K562 (cell line): ENCODE measurements around the gene ABCC11. TPM values are rescaled to one million over a fixed set of nuclear protein-coding genes. Genes with fewer than 3 reads are reported as not detected.

Experiments used
- ATAC-seq: fragments of 200-7000 bp; cut with Tn5 transposase; 3 replicates; pipeline ENCODE4 v1.9.1; 2020; ENCODE audit warnings: moderate library complexity
- BruUV-seq: library from RNA; stranded (reverse); fragments of 400-500 nt; replicated peaks from 2 replicates; lab custom pipeline; 2021; lab: Mats Ljungman, UMichigan
- CTCF ChIA-PET: fragments of 300-600 bp; formaldehyde crosslinking; extraction: SDS; loops from one replicate; lab custom pipeline; 2021; ENCODE audit warnings: low intra/inter-chr PET ratio; lab: Yijun Ruan, JAX
- POLR2A ChIA-PET: fragments of 300-600, 350-650 bp; sonication (Branson Sonifier 250); formaldehyde crosslinking; extraction: SDS; loops from one replicate; lab custom pipeline; 2021; ENCODE audit warnings: antibody characterized with exemption, inconsistent platforms; lab: Yijun Ruan, JAX
- DNase-seq, 4 experiments: peaks; one replicate each; pipeline versions ENCODE4 v3.0.0 to v3.0.0-alpha.2; 2011 to 2018; ENCODE audit warnings: low spot score in 3 of 4, mixed read lengths in 3 of 4; ENCODE audit errors: extremely low read depth in 1 of 4
- FAIRE-seq: peaks from 2 replicates; lab custom pipeline; 2011; peaks lifted over from hg19 to GRCh38; lab: Jason Lieb, UNC
- H2AFZ ChIP-seq: 2 replicates; pipeline ENCODE4 v1.6.0; 2011; ENCODE audit warnings: low read depth, low read length, control low read depth, inconsistent platforms
- H3K27ac ChIP-seq: fragments of 200-600 bp; 3 replicates; pipeline ENCODE4 v1.8.0; 2011; ENCODE audit warnings: low read depth, mild to moderate bottlenecking, control low read depth, inconsistent platforms, low read length, moderate library complexity, mixed read lengths; ENCODE audit errors: extremely low read depth
- H3K27me3 ChIP-seq, 2 experiments: fragments of 300-600 bp in 1 of 2; 2 replicates in 1 of 2; 3 replicates in 1 of 2; pipeline versions ENCODE4 v1.6.0 to v1.8.0; 2011; ENCODE audit warnings: inconsistent platforms in 2 of 2, low read length in 2 of 2, mild to moderate bottlenecking in 1 of 2, mixed read lengths in 1 of 2, moderate library complexity in 1 of 2; ENCODE audit not compliant: control insufficient read depth in 2 of 2, insufficient read depth in 2 of 2
- H3K36me3 ChIP-seq: fragments of 300-600 bp; 3 replicates; pipeline ENCODE4 v1.8.0; 2011; ENCODE audit warnings: mild to moderate bottlenecking, low read length, inconsistent platforms; ENCODE audit not compliant: control insufficient read depth, insufficient read depth
- H3K4me1 ChIP-seq, 2 experiments: fragments of 200-600 bp in 1 of 2; replicated peaks in 1 of 2; 2 replicates in 1 of 2; 3 replicates in 1 of 2; pipeline versions ENCODE4 v1.5.1 to v1.8.0; 2011; ENCODE audit warnings: inconsistent platforms in 2 of 2, low read length in 2 of 2, mild to moderate bottlenecking in 1 of 2, mixed read lengths in 1 of 2, moderate library complexity in 1 of 2; ENCODE audit not compliant: control insufficient read depth in 2 of 2, insufficient read depth in 2 of 2
- H3K4me2 ChIP-seq: 2 replicates; pipeline ENCODE4 v1.6.1; 2011; ENCODE audit warnings: low read length, control low read depth, inconsistent platforms, mixed read lengths; ENCODE audit not compliant: insufficient read depth
- H3K4me3 ChIP-seq: fragments of 200-600 bp; sonication (generic), shearing (Covaris generic); 2 replicates; pipeline ENCODE4 v1.5.1; 2016; ENCODE audit warnings: control low read depth, inconsistent platforms
- H3K79me2 ChIP-seq: fragments of 200-600 bp; 3 replicates; pipeline ENCODE4 v1.8.0; 2011; ENCODE audit warnings: low read length, inconsistent platforms; ENCODE audit not compliant: control insufficient read depth, insufficient read depth
- H3K9ac ChIP-seq, 2 experiments: 2 replicates each; pipeline versions ENCODE4 v1.6.0 to v1.6.1; 2011; ENCODE audit warnings: low read depth in 2 of 2, low read length in 2 of 2, control low read depth in 1 of 2, inconsistent platforms in 1 of 2, mild to moderate bottlenecking in 1 of 2, mixed read lengths in 1 of 2; ENCODE audit not compliant: insufficient read depth in 1 of 2
- H3K9me1 ChIP-seq: one replicate; pipeline ENCODE4 v1.6.0; 2011; ENCODE audit warnings: inconsistent platforms, mild to moderate bottlenecking, low read length, moderate library complexity; ENCODE audit not compliant: control insufficient read depth, insufficient read depth
- H3K9me3 ChIP-seq: replicated peaks from 2 replicates; pipeline ENCODE4 v1.5.1; 2011; ENCODE audit warnings: low read depth, low read length, inconsistent platforms; ENCODE audit not compliant: control insufficient read depth, insufficient read depth
- H4K20me1 ChIP-seq: replicated peaks from 2 replicates; pipeline ENCODE4 v1.6.1; 2011; ENCODE audit warnings: low read length, inconsistent platforms, mixed read lengths; ENCODE audit not compliant: control insufficient read depth, insufficient read depth
- CHD2 ChIP-seq: IDR thresholded peaks from 2 replicates; pipeline ENCODE4 v1.6.1; 2011; ENCODE audit warnings: low read depth, low read length
- CREBBP ChIP-seq: IDR thresholded peaks from one replicate; pipeline ENCODE4 v1.6.1; 2012; ENCODE audit warnings: low read depth, mild to moderate bottlenecking, control low read depth, inconsistent platforms, low read length
- ETS2 ChIP-seq: IDR thresholded peaks from 2 replicates; pipeline ENCODE4 v1.6.1; 2016; ENCODE audit warnings: borderline replicate concordance, missing genetic modification characterization, mild to moderate bottlenecking, moderate library complexity, missing compliant biosample characterization; ENCODE audit not compliant: poor library complexity, severe bottlenecking
- GTF3C2 ChIP-seq: IDR thresholded peaks from 3 replicates; pipeline ENCODE4 v1.6.1; 2011; ENCODE audit warnings: borderline replicate concordance, mild to moderate bottlenecking, moderate library complexity; ENCODE audit not compliant: insufficient read length; ENCODE audit errors: extremely low read depth
- SRSF9 ChIP-seq: fragments of 200-400 bp; formaldehyde crosslinking; IDR thresholded peaks from 2 replicates; pipeline ENCODE4 v1.6.1; 2017; ENCODE audit warnings: low read depth, low read length, borderline replicate concordance
- TEAD1 ChIP-seq, 2 experiments: fragments of 450-650 bp in 1 of 2; sonication (generic) in 1 of 2; formaldehyde crosslinking; IDR thresholded peaks; 2 replicates each; pipeline versions ENCODE4 v1.4.0 to v1.8.0; 2020 to 2022; ENCODE audit warnings: mild to moderate bottlenecking in 2 of 2, missing genetic modification reagents in 1 of 2
- TFAM ChIP-seq: fragments of 250-450 bp; sonication (Bioruptor Pico); conservative IDR thresholded peaks from 2 replicates; pipeline ENCODE4 v1.5.0; 2021; ENCODE audit warnings: mild to moderate bottlenecking, moderate library complexity
- ZBTB1 ChIP-seq: sonication (generic); formaldehyde crosslinking; IDR thresholded peaks from 2 replicates; pipeline ENCODE4 v1.8.1; 2023; ENCODE audit warnings: missing genetic modification reagents, low read depth, mild to moderate bottlenecking, borderline replicate concordance
- WGBS: fragments of 100-300 bp; shearing (Covaris generic); methylation state at CpG from one replicate; pipeline ENCODE4 v1.1.6; 2016; ENCODE audit warnings: low coverage, mixed read lengths; ENCODE audit not compliant: insufficient coverage; ENCODE audit errors: missing lambda C conversion rate; 5-methylcytosine and 5-hydroxymethylcytosine counted together
- in situ Hi-C: fragments of 300-500 bp; cut with MboI; formaldehyde crosslinking; loops from 4 replicates; pipeline ENCODE4 v1.15.0; 2018; ENCODE audit warnings: inconsistent platforms, mixed read lengths
- intact Hi-C: fragments of 100-400 bp; cut with micrococcal nuclease; formaldehyde crosslinking; loops from 2 replicates; pipeline ENCODE4 v1.14.2; 2022
- polyA plus RNA-seq, 8 experiments: library from polyadenylated mRNA; depleted of rRNA in 4 of 8; stranded (reverse) in 5 of 8; unstranded in 3 of 8; fragments of >200 nt; fragmentation: Nextera tagmentation in 2 of 8; fragmentation: Illumina TruSeq in 1 of 8; extraction: Ambion mirVana in 2 of 8; extraction: Trizol in 1 of 8; gene quantifications; 2 replicates each; pipeline versions ENCODE4 v1.2.1 to v1.2.3, GENCODE V29; 2011 to 2014; ENCODE audit warnings: inconsistent platforms in 1 of 8, missing spikeins in 1 of 8
- total RNA-seq, 7 experiments: library from RNA; depleted of rRNA in 6 of 7; stranded (reverse); fragments of >200 nt in 6 of 7; fragmentation: Illumina TruSeq in 2 of 7; extraction: Trizol in 2 of 7; gene quantifications; 2 replicates each; pipeline versions ENCODE4 v1.2.1 to v1.2.3, GENCODE V29; 2011 to 2021; ENCODE audit warnings: low replicate concordance in 1 of 7
- TF ChIP-seq, protein P1 (sequence below): sonication (generic); formaldehyde crosslinking; IDR thresholded peaks from 2 replicates; pipeline ENCODE4 v1.8.0; 2022; ENCODE audit warnings: mild to moderate bottlenecking, missing genetic modification reagents
- TF ChIP-seq, protein P2 (sequence below), 2 experiments: fragments of 450-650 bp; IDR thresholded peaks; 2 replicates each; pipeline ENCODE4 v1.6.1; 2016; ENCODE audit warnings: mild to moderate bottlenecking in 2 of 2, borderline replicate concordance in 1 of 2, low read depth in 1 of 2, moderate library complexity in 1 of 2

ABCC11 gene
- total and polyA plus RNA-seq, 9 of the 15 experiments (the other 6 are each of a cell fraction or from before 2014, with no cell fraction given), result 0.04 to 0.14 (median 0.04) TPM; not detected in 6

DNA sequence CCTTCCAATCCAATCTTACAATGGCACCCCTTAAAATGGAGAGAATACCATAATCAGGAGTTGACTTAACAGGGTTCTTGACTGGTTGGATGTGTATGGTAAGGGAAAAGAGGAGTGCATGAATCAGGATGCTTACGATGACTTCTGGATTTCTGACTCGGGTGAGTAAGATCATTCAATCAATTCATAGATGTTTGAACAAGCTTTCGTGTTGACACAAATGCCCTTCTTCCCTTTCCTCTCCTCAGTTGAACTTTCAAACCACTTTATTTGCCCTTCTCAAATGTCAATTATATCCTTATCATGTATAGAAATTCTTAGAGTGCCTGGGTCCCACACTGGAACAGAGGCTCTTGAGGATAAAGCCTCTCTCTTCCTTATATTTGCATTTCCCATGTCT is 117.4 kb downstream of the ABCC11 start:
- Histone ChIP-seq H3K9ac (no peak overlapping the region), H3K36me3 (no peaks in the 10 kb centered on the region), H4K20me1 (no peaks in the 10 kb centered on the region; the same call in 1 of the 2 replicates), H3K9me1 (no peaks in the 10 kb centered on the region), H3K4me2 (no peak overlapping the region), H3K9me3 (no peaks in the 10 kb centered on the region), H2AFZ (no peak overlapping the region), H3K79me2 (no peaks in the 10 kb centered on the region), H3K27me3 (peaks cover 0 to 23% of the 10 kb centered on the region in 2 experiments; a peak in 2 of 5 replicates), H3K4me1 (no peaks in the 10 kb centered on the region), H3K27ac (no peak overlapping the region), H3K4me3 (no peak overlapping the region)
- ATAC-seq (no peak), FAIRE-seq (no peak), DNase-seq (no peak)
- WGBS, result 2% methylated on average over 3 of the region's 3 CpGs
- ChIA-PET POLR2A (no interaction called here), CTCF (no interaction called here)
- intact Hi-C loops, result no loop called here
- in situ Hi-C loops, result no loop called here
- BruUV-seq, result no TSS peak
- TF ChIP-seq SRSF9 (no peak), CHD2 (no peak), ETS2 (tag) (no peak), GTF3C2 (no peak), ZBTB1 (CRISPR knock-in tag) (no peak), TFAM (CRISPR knock-in tag) (no peak), TEAD1 (CRISPR knock-in tag; IDR thresholded peaks at IDR 0.05) (no peak), CREBBP (no peak)
- TF ChIP-seq, protein P1, sequence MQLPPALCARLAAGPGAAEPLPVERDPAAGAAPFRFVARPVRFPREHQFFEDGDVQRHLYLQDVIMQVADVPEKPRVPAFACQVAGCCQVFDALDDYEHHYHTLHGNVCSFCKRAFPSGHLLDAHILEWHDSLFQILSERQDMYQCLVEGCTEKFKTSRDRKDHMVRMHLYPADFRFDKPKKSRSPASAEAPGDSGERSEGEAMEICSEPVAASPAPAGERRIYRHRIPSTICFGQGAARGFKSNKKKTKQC (CRISPR knock-in tag), result no peak
- TF ChIP-seq, protein P2, sequence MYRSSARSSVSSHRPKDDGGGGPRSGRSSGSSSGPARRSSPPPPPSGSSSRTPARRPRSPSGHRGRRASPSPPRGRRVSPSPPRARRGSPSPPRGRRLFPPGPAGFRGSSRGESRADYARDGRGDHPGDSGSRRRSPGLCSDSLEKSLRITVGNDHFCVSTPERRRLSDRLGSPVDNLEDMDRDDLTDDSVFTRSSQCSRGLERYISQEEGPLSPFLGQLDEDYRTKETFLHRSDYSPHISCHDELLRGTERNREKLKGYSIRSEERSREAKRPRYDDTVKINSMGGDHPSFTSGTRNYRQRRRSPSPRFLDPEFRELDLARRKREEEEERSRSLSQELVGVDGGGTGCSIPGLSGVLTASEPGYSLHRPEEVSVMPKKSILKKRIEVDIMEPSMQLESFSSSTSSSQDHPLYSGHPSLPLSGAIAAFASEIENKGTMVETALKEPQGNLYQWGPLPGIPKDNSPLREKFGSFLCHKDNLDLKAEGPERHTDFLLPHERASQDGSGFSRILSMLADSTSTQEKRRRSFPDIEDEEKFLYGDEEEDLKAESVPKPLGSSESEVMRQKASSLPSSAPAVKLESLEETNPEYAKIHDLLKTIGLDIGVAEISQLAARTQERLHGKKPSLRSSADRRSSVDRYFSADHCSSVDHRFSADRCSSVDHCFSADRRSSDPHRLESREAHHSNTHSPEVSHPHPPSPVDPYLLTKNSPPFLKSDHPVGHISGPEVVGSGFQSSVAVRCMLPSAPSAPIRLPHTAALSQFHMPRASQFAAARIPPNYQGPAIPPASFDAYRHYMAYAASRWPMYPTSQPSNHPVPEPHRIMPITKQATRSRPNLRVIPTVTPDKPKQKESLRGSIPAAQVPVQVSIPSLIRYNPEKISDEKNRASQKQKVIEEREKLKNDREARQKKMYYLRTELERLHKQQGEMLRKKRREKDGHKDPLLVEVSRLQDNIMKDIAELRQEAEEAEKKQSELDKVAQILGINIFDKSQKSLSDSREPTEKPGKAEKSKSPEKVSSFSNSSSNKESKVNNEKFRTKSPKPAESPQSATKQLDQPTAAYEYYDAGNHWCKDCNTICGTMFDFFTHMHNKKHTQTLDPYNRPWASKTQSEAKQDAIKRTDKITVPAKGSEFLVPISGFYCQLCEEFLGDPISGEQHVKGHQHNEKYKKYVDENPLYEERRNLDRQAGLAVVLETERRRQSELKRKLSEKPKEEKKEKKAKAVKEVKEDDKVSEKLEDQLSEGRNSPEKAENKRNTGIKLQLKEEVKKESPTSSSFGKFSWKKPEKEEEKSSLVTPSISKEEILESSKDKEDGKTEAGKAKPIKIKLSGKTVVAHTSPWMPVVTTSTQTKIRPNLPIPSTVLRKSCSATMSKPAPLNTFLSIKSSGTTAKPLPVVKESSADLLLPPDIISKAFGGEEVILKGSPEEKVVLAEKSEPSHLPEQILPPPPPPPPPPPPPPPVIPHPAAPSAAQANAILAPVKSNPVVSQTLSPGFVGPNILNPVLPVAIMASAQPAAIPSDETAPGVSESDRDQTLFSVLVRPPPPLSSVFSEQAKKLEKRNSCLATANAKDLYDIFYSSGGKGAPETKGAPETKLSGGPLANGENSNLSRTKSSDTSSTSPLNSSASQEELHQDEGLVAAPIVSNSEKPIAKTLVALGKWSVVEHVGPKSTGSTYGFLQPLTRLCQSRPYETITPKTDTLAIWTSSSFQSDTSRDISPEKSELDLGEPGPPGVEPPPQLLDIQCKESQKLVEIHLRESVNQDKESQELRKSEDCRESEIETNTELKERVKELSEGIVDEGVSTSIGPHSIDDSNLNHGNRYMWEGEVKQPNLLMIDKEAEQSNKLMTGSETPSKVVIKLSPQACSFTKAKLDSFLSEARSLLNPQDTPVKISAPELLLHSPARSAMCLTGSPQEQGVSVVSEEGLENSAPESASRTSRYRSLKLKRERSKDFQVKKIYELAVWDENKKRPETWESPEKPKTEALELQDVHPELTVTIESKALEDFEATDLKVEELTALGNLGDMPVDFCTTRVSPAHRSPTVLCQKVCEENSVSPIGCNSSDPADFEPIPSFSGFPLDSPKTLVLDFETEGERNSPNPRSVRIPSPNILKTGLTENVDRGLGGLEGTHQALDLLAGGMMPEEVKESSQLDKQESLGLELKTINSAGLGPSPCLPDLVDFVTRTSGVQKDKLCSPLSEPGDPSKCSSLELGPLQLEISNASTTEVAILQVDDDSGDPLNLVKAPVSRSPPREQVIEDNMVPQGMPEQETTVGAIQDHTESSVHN (IDR thresholded peaks at IDR 0.05; ENCODE audit: borderline replicate concordance in 1 of 2, low read depth in 1 of 2), result no peak
